ENCODE data around the gene CLIP2. TPM values are rescaled to one million over a fixed set of nuclear protein-coding genes. Genes with fewer than 3 reads are reported as not detected.
A peak's percentile ranks its signal among the peaks of the same experiment; 100 is the strongest.
"Not testable (repeated sequence)": the region's sequence is repeated elsewhere in the genome, so short reads cannot be mapped to it uniquely, and the experiment has no call there.

CLIP2 gene
- polyA plus RNA-seq, 1 donor from 2014 or later = 25.7 TPM

- H3K9me2 ChIP-seq (ENCODE audit: insufficient read depth, low read length); H3K27me3 ChIP-seq (ENCODE audit: insufficient read depth, low read depth, low read length); H4K20me1 ChIP-seq (ENCODE audit: insufficient read depth); H3K79me2 ChIP-seq (replicated peaks; ENCODE audit: insufficient read depth, low read length); H2AFZ ChIP-seq (ENCODE audit: low read depth, low read length); H3K4me2 ChIP-seq (ENCODE audit: low read length); H3K27ac ChIP-seq (ENCODE audit: low read length); H3K36me3 ChIP-seq (ENCODE audit: insufficient read depth, low read length); H3F3A ChIP-seq (ENCODE audit: insufficient read depth, low read length, poor library complexity, severe bottlenecking); H3K9me3 ChIP-seq (ENCODE audit: low read length); H3K9ac ChIP-seq (ENCODE audit: low read length); H3K4me3 ChIP-seq (ENCODE audit: low read length): not testable (repeated sequence)
- TF ChIP-seq CTCF (IDR thresholded peaks at IDR 0.05; ENCODE audit: poor library complexity, severe bottlenecking) = peak; percentile 29
Measured at GRCh38 chr7:74393722-74394121, 104.5 kb downstream of the CLIP2 start.

- H3K27ac ChIP-seq (ENCODE audit: low read length); H3K9ac ChIP-seq (ENCODE audit: low read length); H3K79me2 ChIP-seq (replicated peaks; ENCODE audit: insufficient read depth, low read length); H3K27me3 ChIP-seq (ENCODE audit: insufficient read depth, low read depth, low read length); H3K36me3 ChIP-seq (ENCODE audit: insufficient read depth, low read length); H3K4me3 ChIP-seq (ENCODE audit: low read length); H4K20me1 ChIP-seq (ENCODE audit: insufficient read depth); H3F3A ChIP-seq (ENCODE audit: insufficient read depth, low read length, poor library complexity, severe bottlenecking); H3K9me3 ChIP-seq (ENCODE audit: low read length); H3K9me2 ChIP-seq (ENCODE audit: insufficient read depth, low read length); H3K4me2 ChIP-seq (ENCODE audit: low read length); H2AFZ ChIP-seq (ENCODE audit: low read depth, low read length): not testable (repeated sequence)
Measured at GRCh38 chr7:74394601-74395000, 105.4 kb downstream of the CLIP2 start.

DNA sequence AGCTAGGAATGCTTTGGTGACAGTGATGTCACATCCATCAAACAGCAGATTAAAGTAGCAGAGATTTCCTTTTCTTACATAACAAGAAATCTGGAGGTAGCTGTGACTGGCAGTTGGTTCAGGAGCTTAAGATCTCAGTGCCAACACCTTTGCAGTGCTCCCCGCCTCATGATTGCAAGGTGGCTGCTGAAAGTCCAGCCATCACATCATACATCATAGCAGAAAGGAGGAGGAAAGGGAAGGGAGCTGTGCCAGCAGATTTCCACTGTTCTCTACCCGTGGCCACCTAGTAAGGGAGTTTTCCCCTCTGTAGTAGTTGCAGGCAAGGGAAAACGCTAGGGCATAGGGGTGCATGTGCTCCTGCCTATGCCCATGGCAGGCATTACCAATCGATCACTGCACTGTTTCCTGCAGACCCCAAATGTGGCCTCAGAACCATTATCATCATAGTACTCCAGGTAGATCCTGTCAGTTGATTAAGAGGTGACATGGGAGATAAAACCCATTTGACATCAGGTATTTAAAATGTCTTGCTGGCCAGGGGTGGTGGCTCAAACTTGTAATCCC, 106.6 kb downstream of the CLIP2 start:
- H3K36me3 ChIP-seq (ENCODE audit: insufficient read depth, low read length) = peaks cover 7% of the 10 kb centered on the region
- no peak overlapping the region for H3K27ac ChIP-seq (ENCODE audit: low read length)

DNA sequence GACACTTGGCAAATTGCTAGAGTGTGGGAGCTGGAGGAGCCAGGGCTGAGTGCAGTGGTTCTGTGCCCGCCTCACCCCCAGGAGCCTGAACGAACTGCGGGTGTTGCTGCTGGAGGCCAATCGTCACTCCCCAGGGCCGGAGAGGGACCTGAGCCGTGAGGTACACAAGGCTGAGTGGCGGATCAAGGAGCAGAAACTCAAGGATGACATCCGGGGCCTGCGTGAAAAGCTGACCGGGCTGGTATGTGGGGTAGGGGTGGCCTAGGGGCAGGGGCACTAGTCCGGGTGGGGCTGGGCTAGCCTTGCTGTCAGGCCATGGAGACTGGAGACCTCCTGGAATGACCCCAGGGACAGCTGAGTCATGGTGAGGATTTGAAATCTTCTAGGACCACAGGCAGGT, 107.8 kb downstream of the CLIP2 start:
- H4K20me1 ChIP-seq (ENCODE audit: insufficient read depth) = no peaks in the 10 kb centered on the region
- no peak overlapping the region for H3K4me2 ChIP-seq (ENCODE audit: low read length)
- H3F3A ChIP-seq (ENCODE audit: insufficient read depth, low read length, poor library complexity, severe bottlenecking) = no peaks in the 10 kb centered on the region
- H3K27ac ChIP-seq (ENCODE audit: low read length) = no peak overlapping the region
- H3K4me3 ChIP-seq (ENCODE audit: low read length) = no peak overlapping the region
- H3K27me3 ChIP-seq (ENCODE audit: insufficient read depth, low read depth, low read length) = no peaks in the 10 kb centered on the region
- peaks cover 7% of the 10 kb centered on the region for H3K36me3 ChIP-seq (ENCODE audit: insufficient read depth, low read length)
- no peak overlapping the region for H2AFZ ChIP-seq (ENCODE audit: low read depth, low read length)
- no peak overlapping the region for H3K9ac ChIP-seq (ENCODE audit: low read length)
- no peaks in the 10 kb centered on the region for H3K9me3 ChIP-seq (ENCODE audit: low read length)
- no peaks in the 10 kb centered on the region for H3K9me2 ChIP-seq (ENCODE audit: insufficient read depth, low read length)
- H3K79me2 ChIP-seq (replicated peaks; ENCODE audit: insufficient read depth, low read length) = no peaks in the 10 kb centered on the region
- TF ChIP-seq, protein P1, sequence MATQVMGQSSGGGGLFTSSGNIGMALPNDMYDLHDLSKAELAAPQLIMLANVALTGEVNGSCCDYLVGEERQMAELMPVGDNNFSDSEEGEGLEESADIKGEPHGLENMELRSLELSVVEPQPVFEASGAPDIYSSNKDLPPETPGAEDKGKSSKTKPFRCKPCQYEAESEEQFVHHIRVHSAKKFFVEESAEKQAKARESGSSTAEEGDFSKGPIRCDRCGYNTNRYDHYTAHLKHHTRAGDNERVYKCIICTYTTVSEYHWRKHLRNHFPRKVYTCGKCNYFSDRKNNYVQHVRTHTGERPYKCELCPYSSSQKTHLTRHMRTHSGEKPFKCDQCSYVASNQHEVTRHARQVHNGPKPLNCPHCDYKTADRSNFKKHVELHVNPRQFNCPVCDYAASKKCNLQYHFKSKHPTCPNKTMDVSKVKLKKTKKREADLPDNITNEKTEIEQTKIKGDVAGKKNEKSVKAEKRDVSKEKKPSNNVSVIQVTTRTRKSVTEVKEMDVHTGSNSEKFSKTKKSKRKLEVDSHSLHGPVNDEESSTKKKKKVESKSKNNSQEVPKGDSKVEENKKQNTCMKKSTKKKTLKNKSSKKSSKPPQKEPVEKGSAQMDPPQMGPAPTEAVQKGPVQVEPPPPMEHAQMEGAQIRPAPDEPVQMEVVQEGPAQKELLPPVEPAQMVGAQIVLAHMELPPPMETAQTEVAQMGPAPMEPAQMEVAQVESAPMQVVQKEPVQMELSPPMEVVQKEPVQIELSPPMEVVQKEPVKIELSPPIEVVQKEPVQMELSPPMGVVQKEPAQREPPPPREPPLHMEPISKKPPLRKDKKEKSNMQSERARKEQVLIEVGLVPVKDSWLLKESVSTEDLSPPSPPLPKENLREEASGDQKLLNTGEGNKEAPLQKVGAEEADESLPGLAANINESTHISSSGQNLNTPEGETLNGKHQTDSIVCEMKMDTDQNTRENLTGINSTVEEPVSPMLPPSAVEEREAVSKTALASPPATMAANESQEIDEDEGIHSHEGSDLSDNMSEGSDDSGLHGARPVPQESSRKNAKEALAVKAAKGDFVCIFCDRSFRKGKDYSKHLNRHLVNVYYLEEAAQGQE (IDR thresholded peaks at IDR 0.05; ENCODE audit: borderline replicate concordance) = no peak
- TF ChIP-seq TAF1 (IDR thresholded peaks at IDR 0.05; ENCODE audit: low read depth) (no peak), MXI1 (conservative IDR thresholded peaks at IDR 0.05; ENCODE audit: poor library complexity, severe bottlenecking) (no peak), SMC3 (conservative IDR thresholded peaks at IDR 0.05; ENCODE audit: poor library complexity) (no peak), RAD21 (conservative IDR thresholded peaks at IDR 0.05) (no peak), CTCF (IDR thresholded peaks at IDR 0.05; ENCODE audit: poor library complexity, severe bottlenecking) (no peak), EZH2 (IDR thresholded peaks at IDR 0.05; ENCODE audit: borderline replicate concordance, insufficient read depth, low read length, poor library complexity, severe bottlenecking) (no peak), POLR2AphosphoS5 (IDR thresholded peaks at IDR 0.05) (no peak), EP300 (conservative IDR thresholded peaks at IDR 0.05; ENCODE audit: poor library complexity, severe bottlenecking) (no peak)

More for the DNA sequence above, 106.6 kb downstream of the CLIP2 start:
- no peak overlapping the region for H3K9ac ChIP-seq (ENCODE audit: low read length)
- H3F3A ChIP-seq (ENCODE audit: insufficient read depth, low read length, poor library complexity, severe bottlenecking) = no peaks in the 10 kb centered on the region
- H2AFZ ChIP-seq (ENCODE audit: low read depth, low read length) = no peak overlapping the region
- no peak for TF ChIP-seq RAD21 (conservative IDR thresholded peaks at IDR 0.05)
- no peaks in the 10 kb centered on the region for H4K20me1 ChIP-seq (ENCODE audit: insufficient read depth)
- no peaks in the 10 kb centered on the region for H3K79me2 ChIP-seq (replicated peaks; ENCODE audit: insufficient read depth, low read length)
- no peaks in the 10 kb centered on the region for H3K9me2 ChIP-seq (ENCODE audit: insufficient read depth, low read length)
- no peaks in the 10 kb centered on the region for H3K27me3 ChIP-seq (ENCODE audit: insufficient read depth, low read depth, low read length)
- no peak overlapping the region for H3K4me2 ChIP-seq (ENCODE audit: low read length)
- H3K4me3 ChIP-seq (ENCODE audit: low read length) = no peak overlapping the region
- no peaks in the 10 kb centered on the region for H3K9me3 ChIP-seq (ENCODE audit: low read length)

Data from neural cell (in vitro differentiated cells).